ENCODE measurements around the gene TUFM. TPM values are rescaled to one million over a fixed set of nuclear protein-coding genes. Genes with fewer than 3 reads are reported as not detected.

TUFM gene
- total RNA-seq (2021; ENCODE audit: unreplicated experiment): 361 TPM
- polyA plus RNA-seq (2012): 328 and 355 TPM in 2 replicates
- Bru-seq, nascent RNA: percentile 90 among the genes with signal in this experiment
- percentile 98 among the genes with signal in this experiment for BruChase-seq, experiment 1, labeled RNA remaining after a 6-hour chase
- percentile 95 among the genes with signal in this experiment for BruChase-seq, experiment 2, labeled RNA remaining after a 2-hour chase
- long read RNA-seq, transcript TUFM-201 (10 exons, 2,071 nt): major isoform, 762 of 905 reads
- long read RNA-seq, partial matches to known transcripts: 90 of 905 reads
- long read RNA-seq, other reads (novel, unspliced or antisense): 50 of 905 reads

DNA sequence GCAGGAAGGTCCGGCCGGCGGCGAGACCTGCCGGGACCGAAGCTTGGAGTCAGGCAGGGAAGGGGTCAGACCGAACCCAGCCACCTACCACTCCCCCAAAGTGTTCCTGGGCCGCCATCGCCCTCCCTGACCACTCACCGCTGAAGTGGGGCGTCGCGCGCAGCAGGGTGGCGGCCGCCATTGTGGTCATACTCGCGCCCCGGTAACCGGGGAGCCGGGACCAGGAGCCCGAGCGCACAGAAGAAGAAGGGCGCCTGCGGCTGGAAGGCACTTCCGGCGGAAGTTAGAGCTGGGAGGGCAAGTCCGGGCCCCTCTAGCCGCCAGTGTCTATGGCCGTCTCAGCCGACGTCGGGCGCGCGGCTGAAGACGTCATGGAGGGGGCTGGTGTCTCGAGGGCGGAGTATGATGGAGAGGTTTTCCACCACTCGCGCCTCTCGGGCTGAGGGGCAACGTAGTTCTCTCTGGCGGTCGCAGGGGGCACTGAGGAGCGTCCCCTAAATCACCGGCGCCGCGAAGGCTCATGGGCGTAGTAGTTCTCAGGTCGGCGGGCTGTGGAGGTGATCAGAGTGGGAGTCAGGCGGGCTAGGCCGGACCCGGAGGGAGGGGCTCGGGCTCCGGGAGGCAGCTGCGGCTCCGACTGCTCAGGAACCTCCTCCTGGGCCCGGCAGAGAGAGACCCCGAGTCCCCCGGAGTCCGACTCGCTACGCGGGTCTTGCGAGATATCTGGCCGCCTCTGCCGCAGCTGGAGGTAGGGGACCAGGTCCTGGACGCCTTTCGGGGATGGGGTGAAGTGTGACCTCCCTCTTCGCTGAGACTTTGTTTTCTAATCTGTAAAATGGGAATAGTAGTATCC is at the start of gene TUFM:
TUFM (minus strand) TSS at position 269 of the 853 bp plus-strand sequence; CDS start at position 190, 79 bp downstream.
- Histone ChIP-seq H4K20me1 (ENCODE audit: insufficient read depth) (peaks cover 6% of the 10 kb centered on the region; the same call in 1 of the 2 replicates), H3K27ac (ENCODE audit: low read depth, low read length) (peak within 1 kb of the TSS; percentile 77), H3K79me2 (ENCODE audit: insufficient read depth, low read length) (peaks cover 38% of the 10 kb centered on the region), H3K4me3 (replicated peaks in 1 of 2; ENCODE audit: low read depth in 1 of 2, low read length in 2 of 2) (peak within 1 kb of the TSS; percentile 97 to 100), H3K27me3 (ENCODE audit: insufficient read depth, low read length) (no peaks in the 10 kb centered on the region), H3K36me3 (ENCODE audit: control insufficient read depth in 1 of 2, insufficient read depth in 2 of 2, low read length in 2 of 2) (peaks cover 24 to 33% of the 10 kb centered on the region in 2 experiments; a peak in 3 of 4 replicates), H3K9me3 (ENCODE audit: control insufficient read depth in 1 of 2, insufficient read depth in 1 of 2, low read depth in 1 of 2, low read length in 2 of 2) (no peaks in the 10 kb centered on the region), H3K9ac (ENCODE audit: low read length) (peak within 1 kb of the TSS; percentile 100), H3K9me2 (ENCODE audit: insufficient read depth) (no peaks in the 10 kb centered on the region), H3K4me1 (ENCODE audit: control insufficient read depth in 1 of 2, insufficient read depth in 2 of 2, low read length in 2 of 2) (peaks cover 8 to 19% of the 10 kb centered on the region in 2 experiments; a peak in 3 of 4 replicates), H2AFZ (ENCODE audit: low read depth, low read length, poor library complexity, severe bottlenecking) (no peak within 1 kb of the TSS), H3K4me2 (ENCODE audit: low read length) (peak within 1 kb of the TSS; percentile 84)
- RAD21 ChIA-PET (ENCODE audit: low non-redundant PET in 1 of 2, low total read pairs in 2 of 2, uncharacterized antibody in 2 of 2, unreplicated experiment in 2 of 2): interaction anchor here in 1 of 2 experiments (0.5 kb wide), 1 partner anchor 79 kb away, joined by 3 read pairs; the partner anchor contains the start of gene RABEP2
- CTCF ChIA-PET: interaction anchor here (0.6 to 1.8 kb wide), 6 partner anchors 12 to 128 kb away, joined by 3 to 7 read pairs (median 4); partner anchors contain the start of genes SH2B1 and SPNS1
- TF ChIP-seq, protein P1, sequence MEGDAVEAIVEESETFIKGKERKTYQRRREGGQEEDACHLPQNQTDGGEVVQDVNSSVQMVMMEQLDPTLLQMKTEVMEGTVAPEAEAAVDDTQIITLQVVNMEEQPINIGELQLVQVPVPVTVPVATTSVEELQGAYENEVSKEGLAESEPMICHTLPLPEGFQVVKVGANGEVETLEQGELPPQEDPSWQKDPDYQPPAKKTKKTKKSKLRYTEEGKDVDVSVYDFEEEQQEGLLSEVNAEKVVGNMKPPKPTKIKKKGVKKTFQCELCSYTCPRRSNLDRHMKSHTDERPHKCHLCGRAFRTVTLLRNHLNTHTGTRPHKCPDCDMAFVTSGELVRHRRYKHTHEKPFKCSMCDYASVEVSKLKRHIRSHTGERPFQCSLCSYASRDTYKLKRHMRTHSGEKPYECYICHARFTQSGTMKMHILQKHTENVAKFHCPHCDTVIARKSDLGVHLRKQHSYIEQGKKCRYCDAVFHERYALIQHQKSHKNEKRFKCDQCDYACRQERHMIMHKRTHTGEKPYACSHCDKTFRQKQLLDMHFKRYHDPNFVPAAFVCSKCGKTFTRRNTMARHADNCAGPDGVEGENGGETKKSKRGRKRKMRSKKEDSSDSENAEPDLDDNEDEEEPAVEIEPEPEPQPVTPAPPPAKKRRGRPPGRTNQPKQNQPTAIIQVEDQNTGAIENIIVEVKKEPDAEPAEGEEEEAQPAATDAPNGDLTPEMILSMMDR (IDR thresholded peaks at IDR 0.05 in 2 of 3, conservative IDR thresholded peaks at IDR 0.05 in 1 of 3; ENCODE audit: borderline replicate concordance in 1 of 3, insufficient read depth in 1 of 3, low read depth in 2 of 3, low read length in 2 of 3): peak; percentile 29 to 62 (median 56); a peak in 5 of 6 replicates
- TF ChIP-seq ZFX (IDR thresholded peaks at IDR 0.05) (peak; percentile 97), SP1 (IDR thresholded peaks at IDR 0.05; ENCODE audit: low read depth) (peak; percentile 90), YY1 (IDR thresholded peaks at IDR 0.05; ENCODE audit: extremely low read depth, insufficient replicate concordance, low read depth, low read length) (peak; percentile 68), EGR1 (IDR thresholded peaks at IDR 0.05; ENCODE audit: low read depth) (peak; percentile 49; the same call in 1 of the 2 replicates), ELF1 (IDR thresholded peaks at IDR 0.05; ENCODE audit: borderline replicate concordance, low read depth) (no peak; the same call in 1 of the 2 replicates), RAD21 (IDR thresholded peaks at IDR 0.05; ENCODE audit: low read depth) (peak; percentile 37; the same call in 1 of the 2 replicates), POLR2AphosphoS5 (IDR thresholded peaks at IDR 0.05; ENCODE audit: low read depth, low read length) (peak; percentile 76), TCF7L2 (IDR thresholded peaks at IDR 0.05; ENCODE audit: borderline replicate concordance, extremely low read depth, insufficient read depth, insufficient read length) (peak; percentile 52), ZNF274 (IDR thresholded peaks at IDR 0.05; ENCODE audit: low read depth, low read length) (no peak), CEBPB (IDR thresholded peaks at IDR 0.05; ENCODE audit: low read depth) (no peak), CBX3 (IDR thresholded peaks at IDR 0.05; ENCODE audit: low read depth) (peak; percentile 44; the same call in 1 of the 2 replicates), SIN3A (IDR thresholded peaks at IDR 0.05; ENCODE audit: low read depth) (peak; percentile 63; the same call in 1 of the 2 replicates), POLR2A (IDR thresholded peaks at IDR 0.05; ENCODE audit: borderline replicate concordance, extremely low read depth, insufficient read depth, insufficient read length) (peak; percentile 30), SRF (IDR thresholded peaks at IDR 0.05; ENCODE audit: low read depth) (peak; percentile 93), JUND (IDR thresholded peaks at IDR 0.05) (no peak), FOSL1 (IDR thresholded peaks at IDR 0.05; ENCODE audit: low read depth) (no peak)
- TF ChIP-seq, protein P2, sequence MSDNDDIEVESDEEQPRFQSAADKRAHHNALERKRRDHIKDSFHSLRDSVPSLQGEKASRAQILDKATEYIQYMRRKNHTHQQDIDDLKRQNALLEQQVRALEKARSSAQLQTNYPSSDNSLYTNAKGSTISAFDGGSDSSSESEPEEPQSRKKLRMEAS (IDR thresholded peaks at IDR 0.05): peak; percentile 82
- TF ChIP-seq, protein P3, sequence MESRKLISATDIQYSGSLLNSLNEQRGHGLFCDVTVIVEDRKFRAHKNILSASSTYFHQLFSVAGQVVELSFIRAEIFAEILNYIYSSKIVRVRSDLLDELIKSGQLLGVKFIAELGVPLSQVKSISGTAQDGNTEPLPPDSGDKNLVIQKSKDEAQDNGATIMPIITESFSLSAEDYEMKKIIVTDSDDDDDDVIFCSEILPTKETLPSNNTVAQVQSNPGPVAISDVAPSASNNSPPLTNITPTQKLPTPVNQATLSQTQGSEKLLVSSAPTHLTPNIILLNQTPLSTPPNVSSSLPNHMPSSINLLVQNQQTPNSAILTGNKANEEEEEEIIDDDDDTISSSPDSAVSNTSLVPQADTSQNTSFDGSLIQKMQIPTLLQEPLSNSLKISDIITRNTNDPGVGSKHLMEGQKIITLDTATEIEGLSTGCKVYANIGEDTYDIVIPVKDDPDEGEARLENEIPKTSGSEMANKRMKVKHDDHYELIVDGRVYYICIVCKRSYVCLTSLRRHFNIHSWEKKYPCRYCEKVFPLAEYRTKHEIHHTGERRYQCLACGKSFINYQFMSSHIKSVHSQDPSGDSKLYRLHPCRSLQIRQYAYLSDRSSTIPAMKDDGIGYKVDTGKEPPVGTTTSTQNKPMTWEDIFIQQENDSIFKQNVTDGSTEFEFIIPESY (IDR thresholded peaks at IDR 0.05; ENCODE audit: extremely low read depth, insufficient replicate concordance, low read length): no peak
- TF ChIP-seq, protein P4, sequence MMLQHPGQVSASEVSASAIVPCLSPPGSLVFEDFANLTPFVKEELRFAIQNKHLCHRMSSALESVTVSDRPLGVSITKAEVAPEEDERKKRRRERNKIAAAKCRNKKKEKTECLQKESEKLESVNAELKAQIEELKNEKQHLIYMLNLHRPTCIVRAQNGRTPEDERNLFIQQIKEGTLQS (IDR thresholded peaks at IDR 0.05): no peak
- ATAC-seq (peak; percentile 92), DNase-seq (ENCODE audit: low read depth, low spot score) (peak; percentile 97)
- intact Hi-C loops (cut with micrococcal nuclease): no loop called here
- POLR2A ChIA-PET: interaction anchor here (0.7 to 2.2 kb wide), 5 partner anchors 10 to 99 kb away, joined by 3 to 20 read pairs (median 4); partner anchors contain the start of genes ATXN2L and SH2B1
- no TSS peak for BruUV-seq (replicated peaks)

Measured in HCT116 (cell line).